GM10266 (cell line): ENCODE measurements around the gene CLSTN3.

ENCODE experiments used
- DNase-seq: peaks from one replicate; pipeline ENCODE4 v3.0.0; 2012; ENCODE audit errors: extremely low spot score
- CTCF ChIP-seq: IDR thresholded peaks from 2 replicates; pipeline ENCODE4 v1.5.1; 2012; ENCODE audit warnings: mild to moderate bottlenecking, low read depth; ENCODE audit not compliant: control insufficient read depth, insufficient read depth; ENCODE audit errors: missing control alignments

Gene CLSTN3

GRCh38 chr12:7136676-7137075 lies 6.5 kb downstream of the CLSTN3 start:
- no peak for TF ChIP-seq CTCF
- DNase-seq: no peak

DNA sequence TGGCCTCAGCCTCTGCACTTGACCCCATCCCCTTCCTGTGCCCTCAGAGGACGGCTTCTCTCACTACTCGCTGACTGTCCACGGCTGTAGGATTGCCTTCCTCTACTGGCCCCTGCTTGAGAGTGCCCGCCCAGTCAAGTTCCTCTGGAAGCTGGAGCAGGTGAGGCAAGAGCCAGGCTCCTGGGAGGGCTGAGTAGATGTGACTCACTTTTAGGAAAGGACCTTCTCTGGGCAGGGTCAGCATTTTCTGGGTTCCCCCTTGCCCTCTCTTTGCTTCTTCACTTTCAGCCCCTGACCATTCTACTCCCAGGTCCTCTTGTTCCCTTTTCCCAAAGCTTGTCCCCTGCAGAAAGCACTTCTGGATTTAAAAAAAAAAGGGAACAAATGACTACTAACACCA lies 7.7 kb downstream of the CLSTN3 start:
- no peak for DNase-seq
- no peak for TF ChIP-seq CTCF

GRCh38 chr12:7139200-7139599 lies 9.0 kb downstream of the CLSTN3 start:
- TF ChIP-seq CTCF: no peak
- no peak for DNase-seq

GRCh38 chr12:7141351-7142005 lies 11.3 kb downstream of the CLSTN3 start:
- TF ChIP-seq CTCF: no peak
- no peak for DNase-seq

DNA sequence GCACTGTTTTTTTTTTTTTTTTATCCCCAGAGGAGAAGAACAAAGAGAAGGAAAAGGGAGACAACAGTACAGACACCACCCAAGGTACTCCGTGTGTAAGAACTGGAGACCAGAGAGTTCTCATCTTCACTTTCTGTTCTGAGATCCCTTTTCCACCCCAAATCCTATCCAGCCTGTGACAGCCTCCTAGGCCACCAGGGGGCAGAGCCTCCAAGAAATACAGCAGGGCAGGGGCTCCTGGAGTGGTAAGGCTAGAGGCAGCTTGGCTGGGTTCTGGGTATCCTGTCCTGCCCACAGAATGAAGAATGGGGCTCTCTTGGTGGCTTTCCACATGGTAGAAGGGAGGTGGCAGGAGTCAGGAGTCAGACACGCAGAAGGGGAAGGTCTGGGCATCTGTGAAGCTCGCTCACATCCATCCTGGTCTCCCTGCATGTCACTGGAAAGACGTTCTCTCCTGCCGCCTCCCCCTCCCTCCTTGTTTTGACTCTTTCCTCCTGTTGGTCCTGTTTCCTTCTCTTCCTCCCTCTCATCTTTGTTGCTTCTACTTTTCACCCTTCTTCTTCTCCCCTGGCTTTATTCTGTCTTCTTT lies 12.0 kb downstream of the CLSTN3 start:
- peak; percentile 43 for DNase-seq
- peak; percentile 56 for TF ChIP-seq CTCF

GRCh38 chr12:7142809-7143465 lies 12.8 kb downstream of the CLSTN3 start:
- TF ChIP-seq CTCF: no peak
- DNase-seq: no peak

DNA sequence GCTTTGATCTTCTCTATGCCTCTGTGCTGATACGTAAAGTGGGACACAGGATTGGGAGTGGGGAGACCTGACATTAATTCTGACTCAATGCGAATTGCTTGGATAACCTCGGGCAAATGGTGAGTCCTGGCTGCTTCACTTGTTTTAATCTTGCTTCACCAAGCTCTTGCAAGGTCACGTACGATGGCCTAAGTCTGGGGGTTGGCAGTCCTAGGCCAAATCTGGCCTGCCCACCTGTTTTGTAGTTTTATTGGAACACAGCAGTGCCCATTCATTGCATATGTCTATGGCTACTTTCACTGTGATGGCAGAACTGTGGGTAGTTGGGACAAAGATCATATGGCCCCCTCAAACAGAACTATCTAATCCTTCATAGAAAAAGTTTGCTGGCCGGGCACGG lies 13.4 kb downstream of the CLSTN3 start:
- no peak for TF ChIP-seq CTCF
- DNase-seq: no peak
